CD4-positive, alpha-beta T cell treated with Interleukin-12 subunit alpha and Interleukin-12 subunit beta, for 1 hour (primary cell): ENCODE data around the gene PPP4R3B.

Source experiments
- DNase-seq: peaks from one replicate; pipeline ENCODE4 v3.0.0-alpha.2; 2020

Gene PPP4R3B

DNA sequence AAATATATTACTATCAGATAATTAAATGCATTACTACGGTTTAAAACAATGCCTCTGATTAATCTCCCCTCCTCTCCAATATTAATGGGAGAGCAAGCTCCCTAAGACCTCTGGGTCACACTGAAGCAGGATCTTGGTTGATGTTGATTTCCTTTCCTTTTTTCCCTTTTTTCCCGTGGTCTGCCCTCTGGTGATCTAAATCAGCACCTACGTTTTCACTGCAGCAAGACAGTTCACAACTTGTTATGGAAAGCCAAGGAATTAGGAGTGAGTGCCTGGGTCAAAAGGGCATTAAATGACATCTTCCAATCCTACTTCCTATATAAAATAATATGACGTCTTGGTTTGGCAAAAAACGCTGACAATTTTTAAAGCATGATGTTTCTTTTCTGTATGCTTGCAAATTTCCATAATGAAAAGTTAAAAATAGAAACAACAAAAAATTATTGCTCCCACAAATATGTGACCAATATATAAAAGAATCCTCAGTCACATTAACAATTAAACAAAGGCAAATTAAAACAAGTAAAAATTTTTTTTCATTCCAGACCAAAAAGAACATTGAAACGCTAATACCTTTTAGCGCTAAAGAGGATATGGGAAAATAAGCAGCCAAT is 105.8 kb downstream of the PPP4R3B start:
- no peak for DNase-seq

DNA sequence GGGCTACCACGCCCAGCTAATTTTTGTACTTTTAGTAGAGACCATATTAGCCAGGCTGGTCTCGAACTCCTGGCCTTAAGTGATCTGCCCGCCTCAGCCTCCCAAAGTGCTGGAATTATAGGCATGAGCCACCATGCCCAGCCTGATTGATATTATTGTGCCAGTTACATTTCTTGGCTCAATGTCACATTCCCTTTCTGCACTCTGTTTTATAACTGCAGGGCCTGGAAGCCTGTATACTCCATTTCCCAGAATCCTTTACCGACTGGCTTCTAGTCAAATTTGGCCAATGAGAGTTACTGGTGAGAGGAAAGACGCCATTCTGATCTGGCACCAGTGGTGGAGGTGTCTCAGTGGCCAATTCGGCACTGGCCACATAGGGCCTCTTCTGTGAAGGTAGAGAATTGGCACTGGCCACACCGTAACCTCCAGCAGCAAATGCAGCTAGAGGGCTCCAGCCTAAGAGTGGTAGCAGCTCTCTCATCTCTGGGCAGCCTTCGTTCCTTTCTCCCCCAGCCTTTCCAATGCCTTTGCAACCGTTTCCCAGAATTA is 114.8 kb downstream of the PPP4R3B start:
- DNase-seq: no peak

DNA sequence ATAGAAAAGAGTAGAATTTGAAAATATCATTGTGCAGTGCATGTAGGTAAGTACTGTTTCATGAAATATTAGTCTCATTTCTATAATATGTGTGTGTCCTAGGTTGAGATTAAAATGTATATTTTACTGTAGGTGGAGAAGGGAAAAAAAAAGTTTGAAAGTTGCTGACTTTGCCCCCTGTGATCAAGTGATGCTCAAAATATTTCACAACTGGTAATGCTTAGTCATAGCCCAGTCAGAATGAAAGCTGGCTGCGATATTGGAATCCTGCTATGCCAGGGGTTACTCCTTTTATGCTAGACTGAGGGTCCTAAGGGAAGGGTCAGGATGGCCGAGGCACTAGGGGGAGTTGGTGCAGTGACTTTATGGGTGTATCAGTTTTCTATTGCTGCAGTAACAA is 117.4 kb downstream of the PPP4R3B start:
- no peak for DNase-seq

DNA sequence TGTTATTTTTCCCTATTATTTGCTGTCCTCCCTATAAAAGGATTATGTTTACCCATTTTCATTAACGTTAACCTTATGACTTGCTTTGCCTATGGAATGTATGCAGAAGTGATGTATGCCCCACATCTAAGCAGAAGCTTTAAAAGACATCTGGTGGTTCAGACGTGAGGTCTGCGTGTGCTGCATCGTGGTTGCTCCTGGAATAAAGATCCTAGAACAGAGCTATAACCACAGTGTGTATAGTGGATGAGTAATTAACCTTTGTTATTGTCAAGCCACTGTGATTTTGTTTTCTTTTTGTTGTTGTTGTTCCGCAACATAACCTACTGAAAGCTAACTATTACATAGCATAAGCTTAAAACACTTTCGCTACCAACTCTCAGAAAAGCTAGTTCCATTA is 118.8 kb downstream of the PPP4R3B start:
- no peak for DNase-seq
